ENCODE data around the gene CRMP1.

GRCh38 chr4:5906191-5906590 is 13.3 kb upstream of the CRMP1 start:
- TF ChIP-seq CTCF (conservative IDR thresholded peaks at IDR 0.05; ENCODE audit: low read depth, low read length): no peak
- no peak for TF ChIP-seq EZH2 (IDR thresholded peaks at IDR 0.05; ENCODE audit: borderline replicate concordance, low read depth, low read length, poor library complexity, severe bottlenecking)

All from A673 (cell line).